Measurements from ENCODE around the gene NEK7. TPM values are rescaled to one million over a fixed set of nuclear protein-coding genes. Genes with fewer than 3 reads are reported as not detected.

NEK7 gene
- total and polyA plus RNA-seq, 2 of the 8 experiments (the other 6 are each of a cell fraction or from before 2014, with no cell fraction given), result 5.1 to 10.0 TPM

DNA sequence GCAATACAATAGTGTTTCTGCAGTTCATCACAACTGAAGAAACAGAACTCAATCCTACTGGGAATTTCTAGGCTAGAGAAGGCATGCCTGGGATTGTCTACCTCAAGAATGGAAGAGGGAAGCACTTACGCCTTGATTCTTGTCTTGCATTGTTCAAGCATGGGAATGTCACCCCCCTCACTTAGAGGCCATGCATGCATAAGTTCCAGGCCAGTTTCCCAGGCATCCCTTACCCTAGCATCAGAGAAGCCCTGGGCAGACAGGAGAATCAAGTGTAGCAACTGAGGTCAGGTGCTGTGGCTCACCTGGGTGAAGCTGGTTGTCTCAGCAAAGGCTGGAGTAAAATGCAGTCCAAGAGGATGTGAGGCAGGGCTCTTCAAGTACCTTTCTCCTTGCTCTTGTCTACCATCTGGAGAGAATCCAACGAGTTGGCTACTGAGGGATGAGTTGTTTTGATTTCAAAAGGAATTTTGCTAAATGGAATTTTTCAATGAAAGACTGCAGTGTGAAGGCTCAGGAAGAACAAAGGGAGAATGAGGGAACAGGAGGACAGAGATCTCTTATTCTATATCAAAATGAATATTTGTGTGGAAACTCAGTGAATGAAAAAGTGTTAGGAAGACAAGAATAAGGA, 174.3 kb downstream of the NEK7 start:
- DNase-seq (ENCODE audit: low read depth in 1 of 2, low spot score in 2 of 2) (no peak), FAIRE-seq (no peak)
- TF ChIP-seq SIRT6 (IDR thresholded peaks at IDR 0.05; ENCODE audit: low read length) (no peak), CBX8 (IDR thresholded peaks at IDR 0.05; ENCODE audit: borderline replicate concordance, low read depth, low read length) (no peak), POLR2A (IDR thresholded peaks at IDR 0.05; ENCODE audit: control extremely low read depth in 1 of 2, low read depth in 2 of 2, low read length in 2 of 2) (no peak), CHD2 (IDR thresholded peaks at IDR 0.05; ENCODE audit: low read length) (no peak), TBP (IDR thresholded peaks at IDR 0.05; ENCODE audit: low read depth, low read length) (no peak), KDM4A (IDR thresholded peaks at IDR 0.05; ENCODE audit: low read depth, low read length, severe bottlenecking) (no peak), EZH2 (IDR thresholded peaks at IDR 0.05; ENCODE audit: low read depth, low read length, severe bottlenecking) (no peak)
- TF ChIP-seq, protein P1, sequence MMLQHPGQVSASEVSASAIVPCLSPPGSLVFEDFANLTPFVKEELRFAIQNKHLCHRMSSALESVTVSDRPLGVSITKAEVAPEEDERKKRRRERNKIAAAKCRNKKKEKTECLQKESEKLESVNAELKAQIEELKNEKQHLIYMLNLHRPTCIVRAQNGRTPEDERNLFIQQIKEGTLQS (IDR thresholded peaks at IDR 0.05; ENCODE audit: insufficient read depth, low read depth, low read length), result no peak
- TF ChIP-seq, protein P2, sequence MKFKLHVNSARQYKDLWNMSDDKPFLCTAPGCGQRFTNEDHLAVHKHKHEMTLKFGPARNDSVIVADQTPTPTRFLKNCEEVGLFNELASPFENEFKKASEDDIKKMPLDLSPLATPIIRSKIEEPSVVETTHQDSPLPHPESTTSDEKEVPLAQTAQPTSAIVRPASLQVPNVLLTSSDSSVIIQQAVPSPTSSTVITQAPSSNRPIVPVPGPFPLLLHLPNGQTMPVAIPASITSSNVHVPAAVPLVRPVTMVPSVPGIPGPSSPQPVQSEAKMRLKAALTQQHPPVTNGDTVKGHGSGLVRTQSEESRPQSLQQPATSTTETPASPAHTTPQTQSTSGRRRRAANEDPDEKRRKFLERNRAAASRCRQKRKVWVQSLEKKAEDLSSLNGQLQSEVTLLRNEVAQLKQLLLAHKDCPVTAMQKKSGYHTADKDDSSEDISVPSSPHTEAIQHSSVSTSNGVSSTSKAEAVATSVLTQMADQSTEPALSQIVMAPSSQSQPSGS (IDR thresholded peaks at IDR 0.05; ENCODE audit: low read length), result no peak
- H3K9me3 ChIP-seq (ENCODE audit: insufficient read depth in 2 of 2, low read depth in 1 of 2, low read length in 1 of 2), result no peaks in the 10 kb centered on the region
- H3K4me2 ChIP-seq (ENCODE audit: insufficient read depth in 1 of 2, low read depth in 2 of 2, low read length in 2 of 2), result no peak overlapping the region
- no peak overlapping the region for H2BK15ac ChIP-seq (ENCODE audit: low read length)
- H4K20me1 ChIP-seq (replicated peaks in 1 of 2; ENCODE audit: control insufficient read depth in 1 of 2, insufficient read depth in 2 of 2, low read length in 2 of 2), result no peaks in the 10 kb centered on the region
- H2AFZ ChIP-seq (ENCODE audit: low read length), result no peak overlapping the region
- H3K14ac ChIP-seq (ENCODE audit: insufficient read length), result no peak overlapping the region
- no peak overlapping the region for H4K8ac ChIP-seq (ENCODE audit: extremely low read depth, insufficient read depth, low read length)
- no peak overlapping the region for H3K4ac ChIP-seq (replicated peaks; ENCODE audit: insufficient read length, low read depth, low read length)
- no peak overlapping the region for H3K23ac ChIP-seq (ENCODE audit: insufficient read length)
- H3K27me3 ChIP-seq (replicated peaks in 1 of 4; ENCODE audit: control insufficient read depth in 3 of 4, extremely low read depth in 1 of 4, insufficient read depth in 3 of 4, low read length in 3 of 4), result no peaks in the 10 kb centered on the region
- H2BK120ac ChIP-seq (replicated peaks; ENCODE audit: low read depth, low read length), result no peak overlapping the region
- H3K27ac ChIP-seq (ENCODE audit: low read depth, low read length), result no peak overlapping the region
- 84% methylated on average over 2 of the region's 2 CpGs; no CpG with 5 or more reads in 1 of the 2 experiments for WGBS, 2 experiments (ENCODE audit: extremely low coverage in 1 of 2, insufficient coverage in 1 of 2, insufficient read length in 1 of 2, insufficient replicate concordance in 2 of 2, low coverage in 1 of 2, low lambda C conversion rate in 2 of 2, missing lambda C conversion rate in 1 of 2)
- H3K56ac ChIP-seq (replicated peaks; ENCODE audit: insufficient read length, low read depth, low read length), result no peak overlapping the region
- H2BK12ac ChIP-seq (ENCODE audit: low read depth, low read length), result no peak overlapping the region
- no peak overlapping the region for H2AK5ac ChIP-seq (ENCODE audit: low read depth, low read length)
- no peak overlapping the region for H3K9ac ChIP-seq (replicated peaks in 1 of 4; ENCODE audit: extremely low read depth in 1 of 4, low read depth in 3 of 4, low read length in 3 of 4)
- no peaks in the 10 kb centered on the region for H3K79me2 ChIP-seq (ENCODE audit: control insufficient read depth in 1 of 2, insufficient read depth in 2 of 2, low read length in 2 of 2)
- H2BK5ac ChIP-seq (ENCODE audit: low read depth, low read length), result no peak overlapping the region
- POLR2A ChIA-PET (ENCODE audit: partially characterized antibody), result no interaction called here
- no peaks in the 10 kb centered on the region for H3K23me2 ChIP-seq (ENCODE audit: low read depth, low read length)
- no peak overlapping the region for H4K91ac ChIP-seq (replicated peaks; ENCODE audit: insufficient read length, low read length)
- no peaks in the 10 kb centered on the region for H3K36me3 ChIP-seq (ENCODE audit: control insufficient read depth in 2 of 4, insufficient read depth in 4 of 4, low read length in 3 of 4)
- no peak overlapping the region for H2BK20ac ChIP-seq (ENCODE audit: low read length)
- CTCF ChIA-PET (ENCODE audit: partially characterized antibody), result no interaction called here
- no peak overlapping the region for H3K18ac ChIP-seq (ENCODE audit: extremely low read depth, low read length)
- H3K79me1 ChIP-seq (ENCODE audit: low read depth, low read length), result no peaks in the 10 kb centered on the region
- no peak overlapping the region for H4K5ac ChIP-seq (ENCODE audit: insufficient read length, low read depth, low read length)
- H3K4me3 ChIP-seq (ENCODE audit: extremely low read depth in 1 of 4, insufficient read depth in 2 of 4, low read depth in 3 of 4, low read length in 4 of 4), result no peak overlapping the region
- H3K4me1 ChIP-seq (replicated peaks in 1 of 4; ENCODE audit: control insufficient read depth in 3 of 4, insufficient read depth in 4 of 4, low read length in 3 of 4), result no peaks in the 10 kb centered on the region

Measured in H1 (cell line).